AG04449 (cell line): Measurements from ENCODE around the gene FAM234B.

Source experiments
- CTCF ChIA-PET: fragments of 350-600 bp; formaldehyde crosslinking; extraction: SDS; loops from one replicate; lab custom pipeline; 2021; ENCODE audit warnings: antibody characterized with exemption; lab: Yijun Ruan, JAX
- POLR2A ChIA-PET: fragments of 400-600, 350-600 bp; formaldehyde crosslinking; extraction: SDS; loops from one replicate; lab custom pipeline; 2020; ENCODE audit warnings: antibody characterized with exemption, inconsistent platforms; lab: Yijun Ruan, JAX
- DNase-seq: peaks from one replicate; pipeline ENCODE4 v3.0.0-alpha.2; 2010; ENCODE audit warnings: low read depth, low spot score
- H3K4me3 ChIP-seq: 2 replicates; pipeline ENCODE4 v1.5.1; 2011; ENCODE audit warnings: low read depth, mild to moderate bottlenecking, control low read depth, low read length
- TF ChIP-seq, protein P1 (sequence below): IDR thresholded peaks from one replicate; pipeline ENCODE4 v1.5.1; 2011; ENCODE audit warnings: mild to moderate bottlenecking, moderate library complexity, low read length, control low read depth, inconsistent platforms; ENCODE audit not compliant: insufficient read depth; ENCODE audit errors: missing control alignments

Gene FAM234B

DNA sequence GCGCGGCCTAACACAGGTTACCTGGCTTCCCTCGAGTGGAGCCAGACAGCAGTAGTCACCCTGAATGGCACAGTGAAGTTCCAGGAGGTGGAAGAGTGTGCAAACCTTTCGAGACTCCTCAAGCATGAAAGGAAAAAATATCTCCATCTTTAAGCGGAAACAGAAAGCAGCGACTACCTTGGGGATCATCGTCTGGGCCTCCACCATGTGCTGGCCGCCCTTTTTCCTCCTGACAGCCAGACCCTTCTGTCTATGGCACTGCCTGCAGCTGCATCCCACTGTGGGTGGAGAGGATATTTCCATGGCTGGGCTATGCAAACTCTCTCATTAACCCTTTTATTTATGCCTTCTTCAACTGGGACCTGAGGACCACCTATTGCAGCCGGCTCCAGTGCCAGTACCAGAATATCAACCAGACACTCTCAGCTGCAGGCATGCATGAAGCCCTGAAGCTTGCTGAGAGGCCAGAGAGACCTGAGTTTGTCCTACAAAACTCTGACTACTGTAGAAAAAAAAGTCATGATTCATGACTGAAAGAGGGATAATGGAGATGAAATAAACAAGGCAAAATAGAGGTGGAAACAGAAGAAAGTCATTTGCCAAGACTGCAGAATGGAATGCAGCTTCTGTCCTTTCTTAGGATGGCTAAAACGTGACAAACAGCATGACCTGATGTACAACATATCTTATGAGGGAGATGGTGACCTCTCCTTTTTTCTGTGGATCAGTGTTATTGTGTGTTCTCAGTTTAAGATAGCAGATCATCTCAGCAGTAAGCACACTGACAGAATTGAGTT, 41.7 kb upstream of the FAM234B start:
- ChIA-PET CTCF (interaction anchor here (1.0 to 1.7 kb wide), 5 partner anchors 17 to 230 kb away, joined by 3 to 11 read pairs (median 3); no protein-coding TSS in a partner anchor), POLR2A (no interaction called here)
- H3K4me3 ChIP-seq = no peak overlapping the region
- DNase-seq = no peak
- TF ChIP-seq, protein P1, sequence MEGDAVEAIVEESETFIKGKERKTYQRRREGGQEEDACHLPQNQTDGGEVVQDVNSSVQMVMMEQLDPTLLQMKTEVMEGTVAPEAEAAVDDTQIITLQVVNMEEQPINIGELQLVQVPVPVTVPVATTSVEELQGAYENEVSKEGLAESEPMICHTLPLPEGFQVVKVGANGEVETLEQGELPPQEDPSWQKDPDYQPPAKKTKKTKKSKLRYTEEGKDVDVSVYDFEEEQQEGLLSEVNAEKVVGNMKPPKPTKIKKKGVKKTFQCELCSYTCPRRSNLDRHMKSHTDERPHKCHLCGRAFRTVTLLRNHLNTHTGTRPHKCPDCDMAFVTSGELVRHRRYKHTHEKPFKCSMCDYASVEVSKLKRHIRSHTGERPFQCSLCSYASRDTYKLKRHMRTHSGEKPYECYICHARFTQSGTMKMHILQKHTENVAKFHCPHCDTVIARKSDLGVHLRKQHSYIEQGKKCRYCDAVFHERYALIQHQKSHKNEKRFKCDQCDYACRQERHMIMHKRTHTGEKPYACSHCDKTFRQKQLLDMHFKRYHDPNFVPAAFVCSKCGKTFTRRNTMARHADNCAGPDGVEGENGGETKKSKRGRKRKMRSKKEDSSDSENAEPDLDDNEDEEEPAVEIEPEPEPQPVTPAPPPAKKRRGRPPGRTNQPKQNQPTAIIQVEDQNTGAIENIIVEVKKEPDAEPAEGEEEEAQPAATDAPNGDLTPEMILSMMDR = no peak

DNA sequence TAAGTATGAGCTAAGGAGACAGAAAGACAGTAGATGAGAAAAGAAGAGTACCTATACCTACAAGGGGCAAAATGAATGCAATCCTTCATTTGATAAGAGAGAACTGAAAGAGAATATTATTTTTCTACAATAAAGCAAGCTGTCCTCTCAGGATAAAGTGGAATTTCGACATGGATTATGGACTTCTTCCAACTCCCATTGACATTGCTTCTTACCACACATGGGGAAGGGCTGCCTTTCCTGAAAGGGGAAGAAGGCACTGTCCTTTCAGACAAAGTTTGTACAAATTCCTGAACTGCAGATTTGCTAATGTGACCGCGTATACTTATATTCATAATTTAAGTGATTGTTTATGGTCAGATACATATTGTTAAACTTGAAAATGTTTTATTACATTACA, 39.8 kb upstream of the FAM234B start:
- POLR2A ChIA-PET = no interaction called here
- no peak for DNase-seq
- no peak overlapping the region for H3K4me3 ChIP-seq
- CTCF ChIA-PET = interaction anchor here (0.8 to 2.1 kb wide), 4 partner anchors 21 to 208 kb away, joined by 3 to 12 read pairs (median 5); no protein-coding TSS in a partner anchor
- TF ChIP-seq, protein P1 = no peak

DNA sequence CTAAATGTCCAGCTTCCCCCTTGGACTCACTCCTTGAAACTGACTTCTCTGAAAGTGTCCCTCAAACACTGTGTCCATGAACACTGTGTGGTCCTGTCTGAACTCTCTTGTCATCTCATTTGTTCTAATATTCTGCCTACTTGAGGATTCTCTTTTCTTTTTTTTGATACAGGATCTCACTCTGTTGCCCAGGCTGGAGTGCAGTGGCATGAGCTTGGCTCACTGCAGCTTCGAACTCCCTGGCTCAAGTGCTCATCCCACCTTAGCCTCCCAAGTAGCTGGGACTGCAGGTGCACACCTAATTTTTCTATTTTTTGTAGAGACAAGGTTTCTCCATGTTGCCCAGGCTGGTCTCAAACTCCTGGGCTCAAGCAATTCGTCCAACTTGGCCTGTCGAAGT, 39.2 kb upstream of the FAM234B start:
- ChIA-PET CTCF (interaction anchor here (0.8 to 2.1 kb wide), 4 partner anchors 21 to 207 kb away, joined by 3 to 12 read pairs (median 5); no protein-coding TSS in a partner anchor), POLR2A (no interaction called here)

DNA sequence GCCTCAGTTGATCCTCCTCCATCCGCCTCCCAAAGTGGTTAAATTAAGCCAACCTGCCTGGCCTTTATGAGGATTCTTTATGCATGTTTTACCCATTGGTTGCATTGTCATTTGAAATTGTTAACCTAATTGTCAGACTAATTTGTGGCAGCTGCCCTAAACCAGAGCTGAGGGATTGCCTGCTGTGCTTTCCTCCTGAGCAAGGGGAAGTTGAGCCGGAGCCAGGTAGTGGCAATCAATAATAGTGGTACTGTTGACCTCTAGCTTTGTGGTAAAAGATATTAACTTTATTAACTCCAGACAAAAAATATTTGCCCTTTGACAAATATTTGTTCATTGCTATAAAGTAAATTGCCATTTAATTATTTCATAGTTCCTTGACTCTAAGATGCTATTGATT, 38.5 kb upstream of the FAM234B start:
- H3K4me3 ChIP-seq = no peak overlapping the region
- no peak for DNase-seq
- POLR2A ChIA-PET = no interaction called here
- CTCF ChIA-PET = interaction anchor here (1.0 to 2.1 kb wide), 2 partner anchors 20 to 207 kb away, joined by 6 to 12 read pairs; no protein-coding TSS in a partner anchor
- TF ChIP-seq, protein P1 = no peak

More for the DNA sequence above, 39.2 kb upstream of the FAM234B start:
- TF ChIP-seq, protein P1 = no peak
- no peak for DNase-seq
- H3K4me3 ChIP-seq = no peak overlapping the region

DNA sequence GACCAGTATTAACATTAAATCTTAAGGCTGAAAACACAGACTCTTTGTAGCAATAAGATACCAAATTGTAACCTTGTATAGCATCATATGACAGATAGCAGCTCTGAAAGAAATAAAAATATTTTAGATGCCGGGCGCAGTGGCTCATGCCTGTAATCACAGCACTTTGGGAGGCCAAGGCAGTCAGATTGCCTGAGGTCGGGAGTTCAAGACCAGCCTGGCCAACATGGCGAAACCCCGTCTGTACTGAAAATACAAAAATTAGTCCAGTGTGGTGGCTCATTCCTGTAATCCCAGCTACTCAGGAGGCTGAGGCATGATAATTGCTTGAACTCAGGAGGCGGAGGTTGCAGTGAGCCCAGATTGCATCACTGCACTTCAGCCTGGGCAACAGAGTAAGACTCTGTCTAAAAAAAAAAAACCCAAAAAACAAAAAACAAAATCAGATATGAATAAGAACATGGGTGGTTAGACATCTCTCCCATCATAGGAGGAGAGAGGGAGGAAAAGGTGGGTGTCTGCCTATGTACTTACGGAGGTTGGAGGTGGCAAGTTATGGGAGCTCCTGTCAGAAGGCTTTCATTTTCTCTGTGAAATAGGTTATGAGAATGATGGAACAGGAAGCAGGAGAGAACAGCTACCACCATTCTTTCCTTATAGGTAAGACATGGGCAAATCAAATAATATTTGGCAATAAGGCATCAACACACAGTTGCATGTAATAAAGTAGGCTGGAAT, 36.5 kb upstream of the FAM234B start:
- ChIA-PET POLR2A (no interaction called here), CTCF (interaction anchor here (0.8 to 4.3 kb wide), 4 partner anchors 19 to 204 kb away, joined by 3 to 20 read pairs (median 4); no protein-coding TSS in a partner anchor)
- DNase-seq = no peak
- H3K4me3 ChIP-seq = no peak overlapping the region
- TF ChIP-seq, protein P1 = no peak
